HEK293 (cell line): Measurements from ENCODE around the gene GLIPR1L2.

ENCODE experiments used
- FEZF1 ChIP-seq: fragments of 450-650 bp; formaldehyde crosslinking; IDR thresholded peaks from 2 replicates; pipeline ENCODE4 v1.5.1; 2016; ENCODE audit warnings: missing biosample characterization, missing genetic modification characterization
- GLI4 ChIP-seq: fragments of 450-650 bp; formaldehyde crosslinking; IDR thresholded peaks from 2 replicates; pipeline ENCODE4 v1.5.1; 2016; ENCODE audit warnings: missing biosample characterization, missing genetic modification characterization
- HIC1 ChIP-seq: fragments of 450-650 bp; formaldehyde crosslinking; IDR thresholded peaks from 2 replicates; pipeline ENCODE4 v1.5.1; 2016; ENCODE audit warnings: missing biosample characterization, missing genetic modification characterization
- PRDM1 ChIP-seq: fragments of 450-650 bp; formaldehyde crosslinking; IDR thresholded peaks from 2 replicates; pipeline ENCODE4; 2016; ENCODE audit warnings: missing biosample characterization, missing genetic modification characterization
- SCRT1 ChIP-seq: fragments of 450-650 bp; formaldehyde crosslinking; IDR thresholded peaks from 2 replicates; pipeline ENCODE4 v1.5.1; 2016; ENCODE audit warnings: missing biosample characterization, missing genetic modification characterization, borderline replicate concordance
- SP2 ChIP-seq: fragments of 450-650 bp; formaldehyde crosslinking; IDR thresholded peaks from 2 replicates; pipeline ENCODE4 v1.5.1; 2016; ENCODE audit warnings: missing biosample characterization, missing genetic modification characterization
- YY2 ChIP-seq: fragments of 450-650 bp; formaldehyde crosslinking; IDR thresholded peaks from 2 replicates; pipeline ENCODE4 v1.5.1; 2016; ENCODE audit warnings: missing biosample characterization, missing genetic modification characterization
- ZBTB49 ChIP-seq: fragments of 450-650 bp; formaldehyde crosslinking; IDR thresholded peaks from 2 replicates; pipeline ENCODE4 v1.5.1; 2016; ENCODE audit warnings: missing biosample characterization, missing genetic modification characterization, low read depth
- ZBTB6 ChIP-seq: fragments of 450-650 bp; formaldehyde crosslinking; IDR thresholded peaks from 2 replicates; pipeline ENCODE4 v1.5.1; 2017; ENCODE audit warnings: missing biosample characterization, missing genetic modification characterization
- ZNF138 ChIP-seq: fragments of 450-650 bp; formaldehyde crosslinking; IDR thresholded peaks from 2 replicates; pipeline ENCODE4 v1.5.1; 2016; ENCODE audit warnings: missing biosample characterization, missing genetic modification characterization, borderline replicate concordance
- ZNF146 ChIP-seq: fragments of 450-650 bp; formaldehyde crosslinking; IDR thresholded peaks from 2 replicates; pipeline ENCODE4 v1.5.1; 2016; ENCODE audit warnings: missing biosample characterization, missing genetic modification characterization
- ZNF169 ChIP-seq: fragments of 450-650 bp; formaldehyde crosslinking; IDR thresholded peaks from 2 replicates; pipeline ENCODE4 v1.5.1; 2016; ENCODE audit warnings: missing biosample characterization, missing genetic modification characterization
- ZNF202 ChIP-seq: fragments of 450-650 bp; formaldehyde crosslinking; IDR thresholded peaks from 2 replicates; pipeline ENCODE4 v1.5.1; 2016; ENCODE audit warnings: missing biosample characterization, missing genetic modification characterization, borderline replicate concordance
- ZNF280D ChIP-seq: fragments of 450-650 bp; formaldehyde crosslinking; IDR thresholded peaks from 2 replicates; pipeline ENCODE4 v1.5.1; 2016; ENCODE audit warnings: missing biosample characterization, missing genetic modification characterization
- ZNF335 ChIP-seq: fragments of 450-650 bp; formaldehyde crosslinking; conservative IDR thresholded peaks from 2 replicates; pipeline ENCODE4 v1.5.1; 2016; ENCODE audit warnings: missing biosample characterization, missing genetic modification characterization
- ZNF350 ChIP-seq: fragments of 450-650 bp; formaldehyde crosslinking; IDR thresholded peaks from 2 replicates; pipeline ENCODE4 v1.5.0; 2017; ENCODE audit warnings: missing biosample characterization, mild to moderate bottlenecking, missing genetic modification characterization
- ZNF37A ChIP-seq: fragments of 450-650 bp; IDR thresholded peaks from 2 replicates; pipeline ENCODE4 v1.5.1; 2018; ENCODE audit warnings: missing biosample characterization, missing genetic modification characterization
- ZNF423 ChIP-seq: fragments of 450-650 bp; formaldehyde crosslinking; IDR thresholded peaks from 2 replicates; pipeline ENCODE4 v1.5.1; 2016; ENCODE audit warnings: missing biosample characterization, missing genetic modification characterization
- ZNF529 ChIP-seq: fragments of 450-650 bp; formaldehyde crosslinking; IDR thresholded peaks from 2 replicates; pipeline ENCODE4 v1.5.1; 2017; ENCODE audit warnings: missing genetic modification characterization, missing biosample characterization; ENCODE audit not compliant: insufficient replicate concordance
- ZNF549 ChIP-seq: fragments of 450-650 bp; IDR thresholded peaks from 2 replicates; pipeline ENCODE4 v1.5.1; 2018; ENCODE audit warnings: missing biosample characterization, missing genetic modification characterization, mild to moderate bottlenecking, inconsistent platforms, moderate library complexity
- ZNF555 ChIP-seq: fragments of 450-650 bp; formaldehyde crosslinking; conservative IDR thresholded peaks from 2 replicates; pipeline ENCODE4 v1.5.1; 2017; ENCODE audit warnings: missing biosample characterization, mild to moderate bottlenecking, missing genetic modification characterization, inconsistent platforms
- ZNF561 ChIP-seq: fragments of 450-650 bp; IDR thresholded peaks from 2 replicates; pipeline ENCODE4 v1.5.1; 2018; ENCODE audit warnings: missing biosample characterization, missing genetic modification characterization, borderline replicate concordance
- ZNF610 ChIP-seq: fragments of 450-650 bp; formaldehyde crosslinking; IDR thresholded peaks from 2 replicates; pipeline ENCODE4 v1.5.1; 2016; ENCODE audit warnings: missing biosample characterization, missing genetic modification characterization, borderline replicate concordance
- ZNF626 ChIP-seq: fragments of 450-650 bp; sonication (Bioruptor Pico); formaldehyde crosslinking; IDR thresholded peaks from 2 replicates; pipeline ENCODE4 v1.5.1; 2018; ENCODE audit warnings: missing biosample characterization, missing genetic modification characterization, inconsistent platforms
- ZNF658 ChIP-seq: fragments of 450-650 bp; formaldehyde crosslinking; IDR thresholded peaks from 2 replicates; pipeline ENCODE4; 2016; ENCODE audit warnings: missing biosample characterization, missing genetic modification characterization
- ZNF664 ChIP-seq: fragments of 450-650 bp; formaldehyde crosslinking; IDR thresholded peaks from 2 replicates; pipeline ENCODE4 v1.5.1; 2016; ENCODE audit warnings: missing biosample characterization, missing genetic modification characterization
- ZNF670 ChIP-seq: fragments of 450-650 bp; formaldehyde crosslinking; IDR thresholded peaks from 2 replicates; pipeline ENCODE4 v1.5.1; 2016; ENCODE audit warnings: missing biosample characterization, missing genetic modification characterization, low read depth
- ZNF704 ChIP-seq: fragments of 450-650 bp; formaldehyde crosslinking; IDR thresholded peaks from 2 replicates; pipeline ENCODE4 v1.5.1; 2016; ENCODE audit warnings: missing biosample characterization, missing genetic modification characterization
- ZNF747 ChIP-seq: fragments of 450-650 bp; formaldehyde crosslinking; IDR thresholded peaks from 2 replicates; pipeline ENCODE4 v1.5.1; 2016; ENCODE audit warnings: missing biosample characterization, missing genetic modification characterization
- ZNF768 ChIP-seq: fragments of 450-650 bp; formaldehyde crosslinking; IDR thresholded peaks from 2 replicates; pipeline ENCODE4 v1.5.1; 2018; ENCODE audit warnings: missing biosample characterization, mild to moderate bottlenecking, missing genetic modification characterization
- ZSCAN16 ChIP-seq: fragments of 450-650 bp; formaldehyde crosslinking; IDR thresholded peaks from 2 replicates; pipeline ENCODE4 v1.5.1; 2016; ENCODE audit warnings: missing biosample characterization, missing genetic modification characterization
- ZSCAN23 ChIP-seq: fragments of 450-650 bp; formaldehyde crosslinking; IDR thresholded peaks from 2 replicates; pipeline ENCODE4 v1.5.1; 2016; ENCODE audit warnings: missing biosample characterization, missing genetic modification characterization

The GLIPR1L2 gene

GRCh38 chr12:75390899-75391538 lies at the start of gene GLIPR1L2 (continued):
- TF ChIP-seq ZBTB49 (tag by site-specific recombination) (no peak), HIC1 (tag by site-specific recombination) (0 out of 2 replicates have a peak, but pooled peaks have one; percentile 7), ZNF549 (tag by site-specific recombination) (no peak), GLI4 (tag by site-specific recombination) (no peak; the same call in 1 of the 2 replicates), ZNF561 (tag by site-specific recombination) (peak; percentile 45; the same call in 1 of the 2 replicates), ZNF658 (tag by site-specific recombination) (no peak), PRDM1 (tag by site-specific recombination) (peak; percentile 97), ZSCAN16 (no peak), ZNF768 (no peak), SP2 (tag by site-specific recombination) (peak; percentile 97), ZNF747 (tag by site-specific recombination) (no peak), ZNF169 (no peak), ZBTB6 (no peak), ZNF610 (tag by site-specific recombination) (no peak), ZNF37A (no peak), ZNF350 (tag by site-specific recombination) (no peak), ZNF335 (tag by site-specific recombination) (peak; percentile 82), ZNF146 (tag by site-specific recombination) (no peak), ZNF138 (tag by site-specific recombination) (no peak), SCRT1 (tag by site-specific recombination) (no peak), ZNF555 (no peak), ZNF704 (no peak), ZNF664 (no peak), FEZF1 (no peak), ZNF626 (tag by site-specific recombination) (no peak), ZNF670 (tag by site-specific recombination) (no peak), ZSCAN23 (tag by site-specific recombination) (no peak), YY2 (tag by site-specific recombination) (no peak), ZNF280D (tag by site-specific recombination) (no peak), ZNF423 (no peak), ZNF529 (tag by site-specific recombination) (no peak), ZNF202 (tag by site-specific recombination) (no peak)
